Activated CD4-positive, alpha-beta T cell treated with anti-CD3 and anti-CD28 coated beads, Interleukin-2, amount 50 U/mL, for 16 hours (primary cell): Measurements from ENCODE around the gene TNRC6A.
"Not testable (repeated sequence)": the region's sequence is repeated elsewhere in the genome, so short reads cannot be mapped to it uniquely, and the experiment has no call there.

Source experiments
- DNase-seq: peaks from one replicate; pipeline ENCODE4 v3.0.0-alpha.2; 2020

The TNRC6A gene

GRCh38 chr16:24729243-24729950 lies at the start of gene TNRC6A:
TNRC6A (plus strand) TSS chr16:24729651; CDS start chr16:24729842, 191 bp downstream.
- peak; percentile 90 for DNase-seq

DNA sequence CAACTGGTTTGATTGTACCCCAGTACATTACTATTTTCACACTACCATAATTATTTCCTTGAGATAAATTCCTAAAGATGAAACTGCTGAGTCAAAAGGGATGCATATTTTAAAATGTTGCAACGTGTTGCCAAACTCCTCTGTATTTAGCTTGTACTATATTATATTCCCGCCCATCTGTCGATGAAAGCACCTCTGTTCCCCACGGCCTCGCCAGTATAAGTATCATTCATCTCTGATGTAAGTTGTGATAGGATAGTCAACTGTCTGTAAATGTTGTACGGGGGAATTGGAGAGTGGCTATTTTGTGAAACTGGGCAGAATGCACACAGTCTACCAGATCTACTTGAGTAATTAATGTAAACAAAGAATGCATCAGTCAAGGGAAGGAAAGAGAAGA lies 47.7 kb upstream of the TNRC6A start:
- no peak for DNase-seq

- DNase-seq = no peak
Observed at GRCh38 chr16:24683250-24683649, 46.2 kb upstream of the TNRC6A start.

GRCh38 chr16:24683847-24684493 lies 45.5 kb upstream of the TNRC6A start:
- DNase-seq = no peak

DNA sequence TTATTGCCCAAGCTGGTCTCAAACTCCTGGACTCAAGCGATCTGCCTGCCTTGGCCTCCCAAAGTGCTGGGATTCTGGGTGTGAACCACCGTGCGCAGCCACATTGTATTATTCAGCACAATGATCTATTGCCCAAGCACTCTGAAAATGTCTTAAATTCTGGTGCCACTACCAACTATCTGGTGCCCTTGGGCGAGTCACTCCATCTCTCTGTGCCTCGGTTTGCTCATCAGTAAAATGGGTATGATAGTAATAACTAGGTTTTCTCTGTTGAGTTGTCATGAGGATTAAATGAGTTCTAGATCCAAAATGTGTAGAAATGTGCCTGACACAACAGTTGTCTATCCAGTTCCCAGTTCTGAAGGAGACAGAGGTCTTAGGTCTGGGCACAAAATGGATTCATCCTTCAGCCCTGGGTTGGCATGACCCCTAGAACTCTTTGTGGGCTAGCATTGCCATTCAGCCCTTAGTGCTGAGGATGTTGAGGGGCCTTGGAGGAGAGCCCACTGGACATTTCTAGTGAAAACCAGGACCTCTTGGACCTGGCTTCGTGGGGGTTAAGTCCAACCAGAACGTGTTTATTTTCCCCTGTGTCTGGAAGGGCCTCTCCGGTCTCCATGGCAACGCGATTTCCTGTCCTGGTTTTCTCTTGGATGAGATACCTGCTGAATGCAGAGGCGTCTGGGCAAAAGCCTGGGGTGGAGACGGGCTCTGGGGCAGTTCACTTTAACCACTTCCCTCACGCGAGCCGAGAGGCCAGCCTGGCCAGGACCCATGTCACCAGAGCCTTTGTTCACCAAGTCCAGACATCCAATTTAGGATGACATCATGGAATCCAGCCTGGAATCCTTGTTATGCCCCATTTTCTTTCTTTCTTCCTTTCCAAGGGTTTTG lies 43.7 kb upstream of the TNRC6A start:
- no peak for DNase-seq

DNA sequence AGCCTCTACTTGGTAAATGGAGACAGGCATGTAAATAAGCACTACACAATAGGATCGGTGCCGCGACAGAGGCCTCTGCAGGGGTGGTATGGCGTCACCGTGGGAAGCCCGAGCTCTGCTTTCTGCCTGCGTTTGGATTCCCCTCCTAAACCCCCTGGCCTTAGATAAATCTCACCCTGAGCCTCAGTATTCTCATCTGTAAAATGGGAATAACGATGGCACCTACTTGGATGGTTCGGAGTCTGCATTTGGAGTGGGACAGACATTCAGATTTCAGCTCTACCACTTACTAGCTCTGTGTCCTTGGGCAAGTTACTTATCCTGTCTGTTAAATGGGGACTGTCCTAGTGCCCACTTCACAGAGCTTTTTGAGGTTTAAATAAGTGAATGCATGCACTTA lies 42.8 kb upstream of the TNRC6A start:
- no peak for DNase-seq

DNA sequence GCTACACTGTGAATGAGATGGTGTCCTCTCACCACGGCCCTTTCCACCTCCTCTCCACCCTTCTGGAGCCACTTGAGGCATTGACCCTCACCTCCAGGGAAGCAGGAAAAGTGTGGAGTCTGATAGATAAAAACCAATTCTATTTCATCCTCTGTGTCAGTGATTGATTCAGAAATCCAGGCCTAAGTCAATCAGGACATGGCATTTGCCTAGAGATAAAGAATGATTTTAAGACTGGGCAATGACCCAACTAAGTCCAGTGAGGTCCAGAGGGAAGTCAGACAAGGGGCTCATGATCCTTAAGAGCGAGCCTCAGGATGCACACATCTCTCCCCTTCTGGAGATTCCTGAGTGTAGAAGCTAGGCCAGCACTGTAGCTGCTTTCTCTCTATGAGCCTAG lies 41.1 kb upstream of the TNRC6A start:
- DNase-seq = no peak

- no peak for DNase-seq
Observed at GRCh38 chr16:24689128-24689527, 40.3 kb upstream of the TNRC6A start.

- DNase-seq = no peak
Observed at GRCh38 chr16:24692854-24693253, 36.6 kb upstream of the TNRC6A start.

- no peak for DNase-seq
Observed at GRCh38 chr16:24694931-24695330, 34.5 kb upstream of the TNRC6A start.

DNA sequence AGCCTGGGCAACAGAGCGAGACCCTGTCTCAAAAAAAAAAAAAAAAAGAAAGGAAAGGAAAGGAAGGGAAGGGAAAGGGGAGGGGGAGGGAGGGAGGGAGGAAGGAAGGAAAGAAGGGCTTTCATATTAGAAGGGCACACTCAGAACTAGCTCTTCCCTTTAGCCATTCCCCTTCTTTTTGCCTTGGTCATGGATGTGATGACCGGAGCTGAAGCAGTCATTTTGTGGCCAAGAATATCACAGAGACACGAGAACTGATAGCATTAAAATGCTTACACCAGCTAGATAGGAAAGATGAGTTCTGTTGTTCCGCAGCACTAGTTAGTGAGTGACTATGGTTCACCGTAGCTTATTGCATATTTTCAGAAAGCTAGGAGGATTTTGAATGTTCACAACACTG lies 32.8 kb upstream of the TNRC6A start:
- no peak for DNase-seq

- no peak for DNase-seq
Observed at GRCh38 chr16:24698308-24698707, 31.1 kb upstream of the TNRC6A start.

DNA sequence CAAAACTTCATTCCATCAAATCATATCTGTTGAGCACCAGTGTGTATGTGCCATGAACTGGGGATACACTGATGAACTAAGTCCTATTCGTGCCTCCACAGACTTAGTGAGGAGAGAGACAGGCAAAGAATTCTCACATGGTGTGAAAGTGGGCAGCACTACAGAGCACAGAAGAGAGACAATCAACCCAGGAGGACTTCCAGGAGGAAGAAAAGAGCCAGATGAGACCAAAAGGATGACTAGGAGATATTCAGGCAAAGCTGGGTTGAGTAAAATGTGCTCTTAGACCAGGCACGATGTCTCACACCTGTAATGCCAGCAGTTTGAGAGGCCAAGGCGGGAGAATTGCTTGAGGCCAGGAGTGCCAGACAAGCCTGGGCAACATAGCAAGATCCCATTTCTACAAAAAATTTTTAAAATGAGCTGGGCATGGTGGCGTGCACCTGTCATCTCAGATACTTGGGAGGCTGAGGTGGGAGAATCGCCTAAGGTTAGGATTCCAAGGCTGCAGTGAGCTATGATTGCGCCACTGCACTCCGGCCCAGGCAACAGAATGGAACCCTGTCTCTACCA lies 30.2 kb upstream of the TNRC6A start:
- no peak for DNase-seq

DNA sequence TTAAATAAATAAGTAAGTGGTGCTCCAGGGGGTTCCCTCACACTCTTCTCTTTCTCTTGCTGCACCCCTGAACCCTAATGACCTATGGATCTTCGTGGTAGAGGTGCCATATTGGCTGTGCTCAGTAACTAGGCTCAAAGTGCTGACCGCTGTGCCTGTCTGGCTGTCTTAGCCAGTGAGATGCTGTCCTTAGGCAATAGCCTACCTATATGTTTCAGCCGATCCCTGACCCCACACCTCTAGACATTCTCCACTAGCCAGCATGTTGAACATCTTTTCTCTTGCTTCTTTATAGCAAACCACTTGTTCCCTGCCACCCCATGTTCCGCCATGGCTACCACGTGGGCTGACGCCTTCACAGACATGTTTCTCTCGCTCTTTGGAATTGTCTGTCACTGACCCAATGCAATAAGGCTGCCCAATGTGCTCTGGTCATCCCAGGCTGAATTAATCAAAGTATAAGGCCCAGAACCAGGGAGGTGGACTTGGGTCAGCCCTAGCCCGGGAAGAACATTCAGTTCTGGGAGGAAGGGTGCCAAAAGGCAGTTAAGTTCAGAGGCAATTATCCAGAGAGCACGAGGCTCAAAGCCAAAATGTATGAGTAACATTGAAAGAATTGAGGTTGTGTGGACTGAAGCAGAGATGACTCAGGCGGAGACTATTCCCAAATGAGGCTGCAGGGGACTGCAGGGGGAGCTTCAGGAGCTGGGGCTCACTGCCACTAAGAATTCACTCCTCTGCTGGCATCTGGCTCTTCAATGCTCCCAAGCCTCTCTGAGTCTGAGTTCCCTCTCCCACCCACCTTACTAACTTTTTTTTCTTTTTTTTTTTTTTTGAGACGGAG lies 28.7 kb upstream of the TNRC6A start:
- DNase-seq = no peak

DNA sequence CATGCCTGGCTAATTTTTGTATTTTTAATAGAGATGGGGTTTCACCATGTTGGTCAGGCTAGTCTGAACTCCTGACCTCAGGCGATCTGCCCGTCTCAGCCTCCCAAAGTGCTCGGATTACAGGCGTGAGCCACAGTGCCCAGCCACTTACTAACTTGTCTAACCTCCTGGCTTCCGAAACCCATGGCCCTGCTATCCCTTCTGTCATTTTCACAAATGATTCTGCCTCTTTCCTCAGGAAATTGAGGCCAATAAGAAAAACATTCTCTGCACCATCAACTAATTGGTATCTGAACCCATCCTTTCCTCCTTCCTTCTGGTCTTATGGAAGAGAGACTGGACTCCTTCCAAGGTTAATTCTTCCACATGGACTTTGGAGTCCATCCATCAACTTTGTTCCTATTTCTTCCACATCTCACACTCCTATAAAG lies 27.9 kb upstream of the TNRC6A start:
- DNase-seq = no peak

DNA sequence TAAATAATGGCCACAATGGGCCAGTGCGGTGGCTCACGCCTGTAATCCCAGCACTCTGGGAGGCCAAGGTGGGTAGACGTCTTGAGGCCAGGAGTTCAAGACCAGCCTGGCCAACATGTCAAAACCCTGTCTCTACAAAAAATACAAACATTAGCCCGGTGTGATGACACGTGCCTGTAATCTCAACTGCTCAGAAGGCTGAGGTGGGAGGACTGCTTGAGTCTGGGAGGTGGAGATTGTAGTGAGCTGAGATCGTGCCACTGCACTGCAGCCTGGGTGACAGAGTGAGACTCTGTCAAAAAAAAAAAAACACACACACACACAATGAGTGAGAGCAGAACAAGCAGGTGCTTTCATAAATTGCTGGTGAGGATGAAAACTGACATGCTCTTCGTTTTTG lies 21.7 kb upstream of the TNRC6A start:
- DNase-seq = not testable (repeated sequence)

- no peak for DNase-seq
Observed at GRCh38 chr16:24713379-24713778, 16.1 kb upstream of the TNRC6A start.

GRCh38 chr16:24717411-24717810 lies 12.0 kb upstream of the TNRC6A start:
- DNase-seq = no peak

GRCh38 chr16:24718967-24719521 lies 10.4 kb upstream of the TNRC6A start:
- no peak for DNase-seq

DNA sequence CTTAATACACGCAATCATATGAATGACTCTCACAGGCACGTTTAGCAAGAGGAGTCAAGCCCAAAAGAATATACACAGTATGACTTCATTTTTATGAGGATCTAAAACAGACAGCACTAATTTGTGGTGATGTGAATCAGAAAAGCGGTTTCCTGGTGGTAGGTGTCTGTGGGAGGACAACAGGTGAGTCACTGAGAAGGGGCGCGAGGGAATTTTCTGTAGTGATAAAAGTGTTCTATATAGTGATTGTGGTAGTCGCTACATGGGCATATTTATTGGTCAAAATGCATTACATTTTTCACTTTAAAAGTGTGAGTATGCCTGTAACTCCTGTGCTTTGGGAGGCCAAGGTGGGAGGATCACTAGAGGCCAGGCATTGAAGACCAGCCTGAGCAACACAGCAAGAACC lies 7.6 kb upstream of the TNRC6A start:
- peak; percentile 70 for DNase-seq

- no peak for DNase-seq
Observed at GRCh38 chr16:24723663-24724062, 5.8 kb upstream of the TNRC6A start.

DNA sequence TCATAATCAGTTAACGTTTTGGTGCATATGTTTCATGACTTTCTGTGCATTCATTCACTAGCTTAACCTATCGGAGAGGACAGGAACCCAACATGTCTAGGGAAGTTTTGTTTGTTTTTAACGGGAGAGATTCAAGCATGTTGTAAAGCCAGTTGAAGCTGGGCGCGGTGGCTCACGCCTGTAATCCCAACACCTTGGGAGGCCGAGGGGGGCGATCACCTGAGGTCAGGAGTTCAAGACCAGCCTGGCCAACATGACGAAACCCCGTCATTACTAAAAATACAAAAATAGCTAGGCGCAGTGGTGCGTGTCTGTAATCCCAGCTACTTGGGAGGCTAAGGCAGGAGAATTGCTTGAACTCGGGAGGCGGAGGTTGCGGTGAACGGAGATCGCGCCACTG lies 1.4 kb upstream of the TNRC6A start:
- DNase-seq = no peak
